GM10248 (cell line): ENCODE data around the gene DKK1.

Source experiments
- CTCF ChIA-PET: fragments of 300-600 bp; sonication (Branson Sonifier 250); formaldehyde crosslinking; extraction: SDS; loops from one replicate; lab custom pipeline; 2021; ENCODE audit warnings: antibody characterized with exemption; lab: Yijun Ruan, JAX
- POLR2A ChIA-PET: fragments of 350-650 bp; sonication (Branson Sonifier 250); formaldehyde crosslinking; extraction: SDS; loops from one replicate; lab custom pipeline; 2020; ENCODE audit warnings: antibody characterized with exemption; lab: Yijun Ruan, JAX
- DNase-seq: peaks from one replicate; pipeline ENCODE4 v3.0.0; 2012; ENCODE audit errors: extremely low spot score
- CTCF ChIP-seq: IDR thresholded peaks from 2 replicates; pipeline ENCODE4 v1.5.1; 2012; ENCODE audit warnings: mild to moderate bottlenecking, low read depth; ENCODE audit errors: extremely low read depth, missing control alignments, control extremely low read depth

Gene DKK1

GRCh38 chr10:52322323-52322722, 8.2 kb downstream of the DKK1 start:
- POLR2A ChIA-PET = no interaction called here
- no peak for DNase-seq
- no peak for TF ChIP-seq CTCF
- CTCF ChIA-PET = interaction anchor here (0.8 kb wide), 1 partner anchor 17 kb away, joined by 3 read pairs; no protein-coding TSS in a partner anchor

- no peak for DNase-seq
- ChIA-PET POLR2A (no interaction called here), CTCF (no interaction called here)
Observed at GRCh38 chr10:52322936-52323335, 8.9 kb downstream of the DKK1 start.

GRCh38 chr10:52326382-52326781, 12.3 kb downstream of the DKK1 start:
- no peak for DNase-seq
- CTCF ChIA-PET = no interaction called here
- TF ChIP-seq CTCF = no peak
- POLR2A ChIA-PET = no interaction called here

More at GRCh38 chr10:52322936-52323335, 8.9 kb downstream of the DKK1 start:
- no peak for TF ChIP-seq CTCF

- CTCF ChIA-PET = no interaction called here
- DNase-seq = no peak
- POLR2A ChIA-PET = no interaction called here
- TF ChIP-seq CTCF = no peak
Observed at GRCh38 chr10:52331638-52332364, 17.7 kb downstream of the DKK1 start.

GRCh38 chr10:52332815-52333214, 18.7 kb downstream of the DKK1 start:
- POLR2A ChIA-PET = no interaction called here
- DNase-seq = no peak
- no peak for TF ChIP-seq CTCF
- CTCF ChIA-PET = no interaction called here

- no peak for TF ChIP-seq CTCF
- CTCF ChIA-PET = no interaction called here
- DNase-seq = no peak
- POLR2A ChIA-PET = no interaction called here
Observed at GRCh38 chr10:52334595-52334994, 20.5 kb downstream of the DKK1 start.
